GM18511 (cell line): ENCODE measurements around the gene LDLRAD4.

Experiments used
- ATAC-seq: cut with Tn5 transposase; IDR thresholded peaks from one replicate; pipeline ENCODE4 v1.9.1; 2021; ENCODE audit warnings: mild to moderate bottlenecking, moderate library complexity; ENCODE audit not compliant: unreplicated experiment

Gene LDLRAD4

DNA sequence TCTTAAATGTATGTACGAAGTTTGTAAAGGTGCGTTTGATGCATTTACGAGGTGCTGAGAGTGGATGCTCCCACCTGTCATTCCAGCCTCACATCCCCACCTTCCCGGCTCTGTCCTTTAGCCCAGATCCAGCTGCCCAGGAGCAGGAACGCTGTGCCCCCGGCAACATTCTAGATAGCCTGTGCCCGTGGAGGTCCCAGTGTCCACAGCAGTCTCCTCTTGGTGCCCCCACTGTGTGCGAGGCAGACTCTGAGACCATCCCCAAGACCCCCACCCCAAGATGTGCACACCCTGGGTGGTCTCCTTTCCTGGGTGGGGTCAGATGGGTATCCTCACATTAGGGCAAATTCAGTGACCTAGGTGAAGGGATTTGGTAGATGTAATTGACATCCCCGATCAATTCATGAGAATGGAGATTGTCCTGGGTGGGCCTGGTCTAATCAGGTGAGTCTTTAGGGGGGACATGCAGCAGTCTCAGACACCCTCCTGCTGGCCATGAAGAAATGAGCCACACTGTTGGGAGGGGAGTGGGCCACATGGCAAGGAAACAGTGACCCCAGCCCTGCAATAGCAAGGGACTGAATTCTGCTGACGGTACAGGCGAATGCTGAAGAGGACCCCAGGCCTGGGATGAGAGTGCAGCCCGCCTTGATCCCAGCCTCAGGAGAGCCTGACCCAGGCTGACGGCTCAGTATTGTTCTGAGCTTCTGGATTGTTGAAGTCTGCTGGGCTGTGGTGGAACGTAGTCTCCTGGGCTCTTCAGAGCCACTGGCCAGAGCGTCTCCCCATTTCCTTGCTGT, 304.5 kb downstream of the LDLRAD4 start:
- no peak for ATAC-seq

DNA sequence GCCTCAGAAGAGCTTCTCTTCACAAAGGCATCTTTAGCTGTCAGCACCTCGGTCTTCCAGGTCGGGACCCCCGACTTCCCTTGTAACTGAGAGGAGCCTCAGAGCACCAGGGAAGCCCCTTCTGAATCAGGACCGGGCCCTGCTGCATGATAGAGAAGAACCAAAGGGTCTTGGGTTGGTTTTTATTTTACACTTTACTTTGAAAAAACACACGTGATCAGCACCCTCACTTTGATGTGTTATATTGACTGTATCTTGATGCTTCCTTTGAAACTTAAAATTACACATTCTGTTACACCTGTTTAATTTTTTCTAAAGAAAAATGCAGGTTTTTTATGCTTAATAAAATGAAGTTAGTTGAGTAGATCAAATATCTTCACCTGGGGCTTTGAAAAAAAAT, 305.5 kb downstream of the LDLRAD4 start:
- no peak for ATAC-seq

DNA sequence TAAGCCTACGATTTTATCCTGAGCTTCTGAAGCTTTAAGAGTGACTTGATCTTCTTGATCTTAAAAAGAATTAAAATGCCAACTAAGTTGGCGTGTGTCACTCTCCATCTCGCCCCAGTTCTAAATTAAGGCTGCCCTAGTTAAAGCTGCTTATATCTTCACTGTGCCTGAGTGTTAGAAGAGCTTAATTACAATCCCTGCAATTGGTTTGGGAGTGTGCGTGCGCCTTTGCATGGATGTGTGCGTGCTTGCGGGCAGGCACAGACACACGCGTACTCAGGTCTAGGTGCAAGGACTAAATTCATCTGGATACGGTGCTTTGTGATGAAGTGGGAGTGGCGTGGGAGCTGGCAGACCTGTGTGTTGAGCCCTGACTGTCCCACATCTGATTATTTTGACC, 306.3 kb downstream of the LDLRAD4 start:
- no peak for ATAC-seq

GRCh38 chr18:13525381-13526029, 306.9 kb downstream of the LDLRAD4 start:
- no peak for ATAC-seq

- no peak for ATAC-seq
Observed at GRCh38 chr18:13526519-13526918, 308.0 kb downstream of the LDLRAD4 start.

- ATAC-seq, result no peak
Observed at GRCh38 chr18:13527256-13527655, 308.7 kb downstream of the LDLRAD4 start.

- ATAC-seq, result no peak
Observed at GRCh38 chr18:13527730-13528129, 309.2 kb downstream of the LDLRAD4 start.

GRCh38 chr18:13528739-13529392, 310.3 kb downstream of the LDLRAD4 start:
- no peak for ATAC-seq

DNA sequence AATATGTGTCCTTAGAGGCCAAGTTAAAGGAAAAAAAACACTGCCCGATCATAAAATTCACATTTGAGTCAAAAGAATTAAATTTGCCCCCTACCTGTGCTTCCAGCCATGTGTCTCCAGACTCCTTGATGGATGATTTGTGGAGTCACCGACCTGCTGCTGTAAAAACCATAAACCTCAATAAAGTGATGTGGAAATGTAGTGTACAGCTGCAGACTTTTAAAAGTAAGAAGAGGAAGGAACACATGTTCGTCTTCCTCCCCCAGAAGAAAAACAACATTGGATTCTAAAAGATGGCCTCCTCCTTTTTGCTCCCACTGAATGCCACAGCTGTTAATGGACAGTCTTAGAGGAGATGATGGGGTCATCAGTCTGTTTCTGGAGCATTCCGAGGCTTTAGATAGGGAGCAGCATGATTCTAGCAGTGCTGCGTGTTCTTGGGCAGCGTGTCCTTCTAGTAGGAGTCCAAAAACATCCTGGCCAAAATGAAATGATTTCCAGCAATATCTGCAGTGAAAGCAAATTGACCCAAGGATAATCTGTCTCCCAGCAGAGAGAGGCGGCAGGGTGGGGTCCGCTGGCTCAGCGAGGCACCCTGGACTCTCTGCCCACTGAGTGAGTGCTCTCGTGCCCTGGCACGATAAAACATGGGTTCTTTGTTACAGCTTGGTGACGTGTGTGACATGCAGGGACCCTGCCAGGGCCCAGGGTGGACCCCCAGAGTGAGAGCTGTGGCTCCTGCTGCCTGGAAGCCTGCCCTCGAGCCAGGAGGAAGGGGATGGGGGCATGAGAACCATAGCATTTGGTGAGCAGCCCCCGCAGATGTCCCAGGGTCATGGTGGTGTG, 311.7 kb downstream of the LDLRAD4 start:
- ATAC-seq, result no peak

- ATAC-seq, result no peak
Observed at GRCh38 chr18:13530879-13531387, 312.4 kb downstream of the LDLRAD4 start.

- ATAC-seq, result no peak
Observed at GRCh38 chr18:13531681-13532325, 313.2 kb downstream of the LDLRAD4 start.

- no peak for ATAC-seq
Observed at GRCh38 chr18:13532406-13533075, 314.0 kb downstream of the LDLRAD4 start.

DNA sequence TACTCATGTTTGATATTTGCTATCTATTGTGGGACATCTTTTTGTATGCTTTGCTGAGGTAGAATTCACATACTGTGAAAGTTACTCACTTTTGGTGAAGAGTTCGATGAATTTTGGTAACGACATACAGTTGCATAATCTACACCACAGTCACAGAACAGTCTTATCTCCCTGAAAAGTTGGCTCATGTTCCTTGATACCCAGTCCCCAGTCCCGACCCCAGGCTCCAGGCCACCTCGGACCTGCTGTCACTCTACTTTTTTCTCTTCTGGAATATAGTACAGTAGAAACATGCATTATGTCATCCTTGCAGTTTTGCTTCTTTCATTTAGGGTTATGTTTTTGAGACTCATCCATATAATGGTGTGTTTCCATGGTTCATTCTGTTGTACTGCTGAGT, 316.1 kb downstream of the LDLRAD4 start:
- ATAC-seq, result no peak

DNA sequence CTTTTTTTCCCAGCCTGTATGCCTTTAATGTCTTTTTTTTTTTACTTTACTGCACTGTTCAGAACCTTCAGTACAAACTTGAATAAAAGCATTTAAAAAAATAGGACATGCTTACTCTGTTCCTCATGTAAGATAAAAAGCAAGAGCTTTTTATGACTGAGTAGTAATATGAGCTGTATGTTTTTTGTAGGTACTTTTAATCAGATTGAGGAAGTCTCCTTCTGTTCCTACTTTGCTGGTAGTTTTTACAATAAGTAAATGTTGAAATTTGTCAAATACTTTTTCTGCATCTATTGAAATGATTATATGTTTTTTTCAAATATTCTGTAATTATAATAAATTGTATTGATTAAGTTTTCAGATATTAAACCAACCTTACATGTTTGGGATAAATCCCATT, 318.0 kb downstream of the LDLRAD4 start:
- ATAC-seq, result no peak

DNA sequence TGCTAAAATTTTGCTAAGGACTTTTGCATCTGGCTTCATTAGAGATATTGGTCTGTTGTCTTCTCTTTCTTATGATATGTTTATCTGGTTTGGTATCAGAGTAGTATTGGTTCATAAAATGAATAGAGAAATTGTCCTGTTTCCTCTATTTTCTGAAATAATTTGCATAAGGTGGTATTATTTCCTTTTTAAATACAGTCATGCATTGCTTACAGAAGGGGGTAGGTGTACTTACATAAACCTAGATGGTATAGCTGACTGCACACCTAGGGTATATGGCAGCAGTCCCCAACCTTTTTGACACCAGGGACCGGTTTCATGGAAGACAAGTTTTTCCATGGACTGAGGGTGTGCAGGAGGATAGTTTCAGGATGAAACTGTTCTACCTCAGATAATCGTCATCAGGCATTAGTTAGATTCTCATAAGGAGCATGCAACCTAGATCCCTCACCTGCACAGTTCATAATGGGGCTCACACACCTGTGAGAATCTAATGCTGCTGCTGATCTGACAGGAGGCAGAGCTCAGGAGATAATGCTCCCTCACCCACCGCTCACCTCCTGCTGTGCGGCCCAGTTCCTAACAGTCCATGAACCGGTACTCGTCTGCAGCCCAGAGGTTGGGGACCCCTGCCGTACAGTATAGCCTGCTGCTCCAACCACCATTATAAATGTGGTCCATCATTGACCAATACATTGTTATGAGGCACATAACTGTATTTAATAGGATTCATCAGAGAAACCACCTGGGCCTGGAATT, 318.6 kb downstream of the LDLRAD4 start:
- peak; percentile 63 for ATAC-seq

DNA sequence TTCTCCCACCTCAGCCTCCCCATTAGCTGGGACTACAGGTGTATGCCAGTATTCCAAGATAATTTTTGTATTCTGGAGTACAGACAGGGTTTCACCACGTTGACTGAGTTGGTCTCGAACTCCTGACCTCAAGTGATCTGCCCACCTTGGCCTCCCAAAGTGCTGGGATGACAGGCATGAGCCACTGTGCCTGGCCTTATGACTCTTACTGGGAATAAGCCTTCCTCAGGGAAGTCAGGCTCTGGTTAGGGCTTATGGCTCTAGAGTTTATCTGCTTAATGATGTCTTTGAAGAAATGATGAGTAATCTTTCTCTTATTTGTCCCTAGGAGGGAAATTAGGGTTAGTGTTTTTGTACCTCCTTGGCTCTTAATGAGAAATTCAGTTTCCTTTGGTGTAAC, 320.1 kb downstream of the LDLRAD4 start:
- no peak for ATAC-seq

- ATAC-seq, result no peak
Observed at GRCh38 chr18:13539050-13539449, 320.5 kb downstream of the LDLRAD4 start.

DNA sequence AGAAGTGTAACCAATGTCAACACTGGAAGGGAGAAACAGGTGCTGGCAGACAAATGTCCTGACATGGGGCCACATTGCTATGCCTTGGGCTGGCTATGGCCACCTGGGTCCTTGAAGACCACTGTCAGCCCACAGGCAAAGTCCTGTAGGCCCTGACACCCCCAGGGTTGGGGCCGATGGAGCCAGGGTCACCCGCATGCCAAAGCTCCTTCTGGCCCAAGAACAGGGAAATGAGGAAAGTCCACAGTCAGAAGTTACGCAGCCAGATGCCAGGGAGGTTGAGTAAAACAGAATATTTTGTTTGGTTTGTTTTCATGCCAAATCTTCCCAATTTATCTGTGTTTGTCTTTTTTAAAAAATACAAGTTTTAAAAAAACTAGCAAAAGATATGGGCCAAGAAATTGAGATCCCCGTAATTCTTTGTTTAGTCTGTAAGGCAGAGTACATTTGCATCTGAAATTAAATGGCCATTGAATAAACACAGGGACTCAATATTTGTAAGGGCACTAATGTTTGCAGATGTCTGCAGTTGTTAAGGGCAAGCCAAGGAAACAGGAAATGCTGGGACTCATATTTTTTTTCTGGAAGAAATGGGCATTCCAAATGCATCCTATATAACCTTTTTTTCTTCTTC, 321.4 kb downstream of the LDLRAD4 start:
- ATAC-seq, result no peak
